HepG2 (cell line): Measurements from ENCODE around the gene HIRA. TPM values are rescaled to one million over a fixed set of nuclear protein-coding genes. Genes with fewer than 3 reads are reported as not detected.

Experiments used
- ARNTL ChIP-seq: sonication (generic); formaldehyde crosslinking; IDR thresholded peaks from 2 replicates; pipeline ENCODE4 v1.4.0; 2020; ENCODE audit warnings: mild to moderate bottlenecking, missing genetic modification reagents
- HMG20B ChIP-seq: conservative IDR thresholded peaks from 2 replicates; pipeline ENCODE4 v1.6.1; 2016; ENCODE audit warnings: missing genetic modification reagents, missing compliant biosample characterization
- KLF6 ChIP-seq: IDR thresholded peaks from 2 replicates; pipeline ENCODE4 v1.8.0; 2016; ENCODE audit warnings: missing biosample characterization, missing genetic modification reagents
- MAFK ChIP-seq, 2 experiments: IDR thresholded peaks in 1 of 2; conservative IDR thresholded peaks in 1 of 2; 2 replicates each; pipeline ENCODE4 v1.6.1; 2011; ENCODE audit warnings: improper control_type of control experiment in 2 of 2, low read length in 2 of 2
- PAX8 ChIP-seq: sonication (generic); formaldehyde crosslinking; IDR thresholded peaks from 2 replicates; pipeline ENCODE4 v1.8.0; 2022; ENCODE audit warnings: mild to moderate bottlenecking, missing genetic modification reagents, borderline replicate concordance
- PRMT3 ChIP-seq: sonication (generic); formaldehyde crosslinking; IDR thresholded peaks from 2 replicates; pipeline ENCODE4 v1.8.1; 2022; ENCODE audit warnings: low read depth, mild to moderate bottlenecking, moderate library complexity, missing genetic modification reagents, borderline replicate concordance
- SAP130 ChIP-seq: IDR thresholded peaks from 2 replicates; pipeline ENCODE4 v1.6.1; 2016; ENCODE audit warnings: low read depth
- SOX6 ChIP-seq, 2 experiments: fragments of 450-650 bp in 1 of 2; sonication (generic) in 1 of 2; formaldehyde crosslinking in 1 of 2; IDR thresholded peaks; 2 replicates each; pipeline versions ENCODE4 v1.4.0 to v1.6.1; 2017 to 2020; ENCODE audit warnings: antibody characterized with exemption in 1 of 2, mild to moderate bottlenecking in 1 of 2, missing genetic modification reagents in 1 of 2
- ZBTB33 ChIP-seq: sonication (generic); formaldehyde crosslinking; IDR thresholded peaks from 2 replicates; pipeline ENCODE4 v1.4.0; 2020; ENCODE audit warnings: missing genetic modification reagents
- ZNF138 ChIP-seq: sonication (generic); formaldehyde crosslinking; IDR thresholded peaks from 2 replicates; pipeline ENCODE4 v1.5.0; 2020; ENCODE audit warnings: mild to moderate bottlenecking, low read depth, missing genetic modification reagents
- ZNF142 ChIP-seq: sonication (generic); formaldehyde crosslinking; IDR thresholded peaks from 2 replicates; pipeline ENCODE4 v1.4.0; 2020; ENCODE audit warnings: missing genetic modification reagents
- ZNF326 ChIP-seq: sonication (generic); formaldehyde crosslinking; IDR thresholded peaks from 2 replicates; pipeline ENCODE4 v1.4.0; 2020; ENCODE audit warnings: missing genetic modification reagents, borderline replicate concordance
- ZNF556 ChIP-seq: sonication (generic); formaldehyde crosslinking; IDR thresholded peaks from 2 replicates; pipeline ENCODE4 v1.4.0; 2020; ENCODE audit warnings: mild to moderate bottlenecking, missing genetic modification reagents, borderline replicate concordance
- ZNF644 ChIP-seq: IDR thresholded peaks from 2 replicates; pipeline ENCODE4 v1.6.1; 2016; ENCODE audit warnings: low read depth
- ZNF660 ChIP-seq: sonication (generic); formaldehyde crosslinking; IDR thresholded peaks from 2 replicates; pipeline ENCODE4 v1.5.1; 2020; ENCODE audit warnings: mild to moderate bottlenecking, low read depth, missing genetic modification reagents, borderline replicate concordance
- ZNF713 ChIP-seq: sonication (generic); formaldehyde crosslinking; IDR thresholded peaks from 2 replicates; pipeline ENCODE4 v1.4.0; 2020; ENCODE audit warnings: mild to moderate bottlenecking, missing genetic modification reagents
- ZNF773 ChIP-seq: sonication (generic); formaldehyde crosslinking; IDR thresholded peaks from 2 replicates; pipeline ENCODE4 v1.4.0; 2020; ENCODE audit warnings: missing genetic modification reagents, borderline replicate concordance
- polyA plus RNA-seq, 8 experiments: library from polyadenylated mRNA; depleted of rRNA in 3 of 8; stranded (reverse) in 7 of 8; unstranded in 1 of 8; fragments of >200 nt; fragmentation: Illumina TruSeq in 4 of 8; extraction: Trizol in 4 of 8; gene quantifications; 2 replicates each; pipeline versions ENCODE4 v1.2.1 to v1.2.3, GENCODE V29; 2011 to 2016; ENCODE audit warnings: low read depth in 4 of 8, missing spikeins in 1 of 8, mixed read lengths in 1 of 8; ENCODE audit not compliant: insufficient read depth in 1 of 8
- total RNA-seq, 5 experiments: library from RNA; depleted of rRNA; stranded (reverse); fragments of >200 nt; fragmentation: Illumina TruSeq; extraction: Trizol; gene quantifications; 2 replicates each; pipeline ENCODE4 v1.2.3, GENCODE V29; 2016; ENCODE audit warnings: low read depth in 1 of 5
- TF ChIP-seq, protein P1 (sequence below): sonication (generic); formaldehyde crosslinking; IDR thresholded peaks from 2 replicates; pipeline ENCODE4 v1.8.0; 2022; ENCODE audit warnings: missing genetic modification reagents, mild to moderate bottlenecking, borderline replicate concordance
- TF ChIP-seq, protein P2 (sequence below): sonication (generic); formaldehyde crosslinking; IDR thresholded peaks from 2 replicates; pipeline ENCODE4 v1.4.0; 2020; ENCODE audit warnings: missing genetic modification reagents

Gene HIRA
- total and polyA plus RNA-seq, 2 of the 13 experiments (the other 11 are each of a cell fraction or from before 2014, with no cell fraction given) = 21.5 to 29.2 TPM

GRCh38 chr22:19447330-19448075, 16.0 kb upstream of the HIRA start, which contains the start of gene C22orf39 (continued):
- TF ChIP-seq ZNF773 (CRISPR knock-in tag) = no peak
- TF ChIP-seq SOX6 (IDR thresholded peaks at IDR 0.05) = no peak
- TF ChIP-seq SOX6 (CRISPR knock-in tag; IDR thresholded peaks at IDR 0.05) = no peak
- TF ChIP-seq ZNF660 (CRISPR knock-in tag) = no peak
- no peak for TF ChIP-seq ARNTL (CRISPR knock-in tag)
- TF ChIP-seq ZNF644 = no peak
- TF ChIP-seq, protein P1, sequence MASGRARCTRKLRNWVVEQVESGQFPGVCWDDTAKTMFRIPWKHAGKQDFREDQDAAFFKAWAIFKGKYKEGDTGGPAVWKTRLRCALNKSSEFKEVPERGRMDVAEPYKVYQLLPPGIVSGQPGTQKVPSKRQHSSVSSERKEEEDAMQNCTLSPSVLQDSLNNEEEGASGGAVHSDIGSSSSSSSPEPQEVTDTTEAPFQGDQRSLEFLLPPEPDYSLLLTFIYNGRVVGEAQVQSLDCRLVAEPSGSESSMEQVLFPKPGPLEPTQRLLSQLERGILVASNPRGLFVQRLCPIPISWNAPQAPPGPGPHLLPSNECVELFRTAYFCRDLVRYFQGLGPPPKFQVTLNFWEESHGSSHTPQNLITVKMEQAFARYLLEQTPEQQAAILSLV (CRISPR knock-in tag) = no peak
- TF ChIP-seq, protein P2, sequence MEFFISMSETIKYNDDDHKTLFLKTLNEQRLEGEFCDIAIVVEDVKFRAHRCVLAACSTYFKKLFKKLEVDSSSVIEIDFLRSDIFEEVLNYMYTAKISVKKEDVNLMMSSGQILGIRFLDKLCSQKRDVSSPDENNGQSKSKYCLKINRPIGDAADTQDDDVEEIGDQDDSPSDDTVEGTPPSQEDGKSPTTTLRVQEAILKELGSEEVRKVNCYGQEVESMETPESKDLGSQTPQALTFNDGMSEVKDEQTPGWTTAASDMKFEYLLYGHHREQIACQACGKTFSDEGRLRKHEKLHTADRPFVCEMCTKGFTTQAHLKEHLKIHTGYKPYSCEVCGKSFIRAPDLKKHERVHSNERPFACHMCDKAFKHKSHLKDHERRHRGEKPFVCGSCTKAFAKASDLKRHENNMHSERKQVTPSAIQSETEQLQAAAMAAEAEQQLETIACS (CRISPR knock-in tag) = peak; percentile 13; the same call in 1 of the 2 replicates
- no peak for TF ChIP-seq ZNF556 (CRISPR knock-in tag)
- TF ChIP-seq ZNF142 (CRISPR knock-in tag) = peak; percentile 43; the same call in 1 of the 2 replicates
- TF ChIP-seq ZBTB33 (CRISPR knock-in tag) = no peak
- no peak for TF ChIP-seq PAX8 (CRISPR knock-in tag)
- TF ChIP-seq HMG20B (CRISPR knock-in tag) = no peak
- TF ChIP-seq SAP130 (CRISPR knock-in tag) = peak; percentile 44
- TF ChIP-seq KLF6 (CRISPR knock-in tag) = peak; percentile 65; the same call in 1 of the 2 replicates
- TF ChIP-seq PRMT3 (CRISPR knock-in tag) = no peak
- no peak for TF ChIP-seq ZNF713
- no peak for TF ChIP-seq ZNF326 (CRISPR knock-in tag)
- TF ChIP-seq MAFK (conservative IDR thresholded peaks at IDR 0.05 in 1 of 2, IDR thresholded peaks at IDR 0.05 in 1 of 2; ENCODE audit: low read length in 2 of 2) = no peak
- TF ChIP-seq ZNF138 = 0 out of 2 replicates have a peak, but pooled peaks have one; percentile 48
